A549 (cell line): Measurements from ENCODE around the gene PRSS21. TPM values are rescaled to one million over a fixed set of nuclear protein-coding genes. Genes with fewer than 3 reads are reported as not detected.
A peak's percentile ranks its signal among the peaks of the same experiment; 100 is the strongest.

Experiments used
- JUN ChIP-seq, 2 experiments: fragments of >200 bp; sonication (Bioruptor Twin); formaldehyde crosslinking; IDR thresholded peaks; 2 replicates in 1 of 2; 3 replicates in 1 of 2; pipeline ENCODE4 v1.6.1; 2016 to 2017
- SMC3 ChIP-seq: fragments of >200 bp; sonication (Bioruptor Twin); formaldehyde crosslinking; IDR thresholded peaks from 3 replicates; pipeline ENCODE4 v1.6.1; 2018; ENCODE audit warnings: inconsistent platforms
- polyA plus RNA-seq, 4 experiments: library from polyadenylated mRNA; depleted of rRNA in 3 of 4; stranded (reverse); fragments of >200 nt; fragmentation: RNase III in 1 of 4; extraction: RNeasy Plus Mini Kit Qiagen cat#74134 plus additional on column Dnase treatment in 1 of 4; gene quantifications; 2 replicates in 3 of 4; 3 replicates in 1 of 4; pipeline ENCODE4 v1.2.3, GENCODE V29; 2011 to 2017
- small RNA-seq, 6 experiments: library from RNA; depleted of rRNA; stranded (forward); fragments of <200 nt; gene quantifications; one replicate each; pipeline ENCODE3, GENCODE V24; 2012
- TF ChIP-seq, protein P1 (sequence below): fragments of >200 bp; sonication (Bioruptor Twin); formaldehyde crosslinking; IDR thresholded peaks from 3 replicates; pipeline ENCODE4 v1.5.1; 2016

Gene PRSS21
- polyA plus RNA-seq, 2 of the 4 experiments (the other 2 are of a cell fraction): 0.12 to 0.23 TPM

DNA sequence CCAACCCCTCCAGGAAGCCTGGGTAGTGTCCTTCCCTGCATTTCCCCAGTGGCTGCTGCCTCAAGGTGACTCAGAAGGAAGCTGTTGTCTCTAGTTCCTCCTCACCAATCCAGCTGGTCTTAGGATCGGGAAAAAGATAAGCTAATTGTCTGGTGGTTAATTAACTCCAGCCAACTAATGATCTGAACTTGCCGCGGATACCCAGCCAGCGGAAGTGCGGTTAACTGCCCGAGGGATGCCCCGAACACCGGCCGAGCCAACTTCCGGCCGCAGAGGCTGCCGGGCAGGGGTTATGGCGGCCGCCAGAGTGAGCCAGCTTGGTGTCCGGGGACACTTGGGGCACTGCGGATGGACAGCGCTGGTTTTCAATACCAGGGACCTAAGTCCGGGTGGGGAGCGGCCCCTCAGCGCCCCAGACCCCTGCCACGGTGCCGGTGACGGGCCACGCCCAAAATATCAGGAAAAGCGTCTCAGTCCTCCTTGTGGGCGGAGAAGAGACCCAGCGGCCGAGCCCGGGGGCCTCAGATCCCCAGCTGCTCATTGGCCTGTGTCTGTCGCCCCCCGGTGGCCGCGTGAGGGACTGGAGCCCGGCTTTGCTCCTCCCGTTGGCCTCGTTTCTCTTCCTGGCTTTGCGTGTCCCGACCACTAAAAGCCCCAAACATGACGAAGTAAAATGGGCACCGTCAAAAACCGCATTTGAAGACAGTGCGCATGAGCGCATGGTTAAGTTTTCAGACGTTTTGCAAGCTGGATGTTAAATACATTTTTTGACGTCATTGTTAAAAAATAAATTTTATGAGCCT, 51.2 kb downstream of the PRSS21 start (continued):
- TF ChIP-seq SMC3 (peak; percentile 98), JUN (IDR thresholded peaks at IDR 0.05) (peak; percentile 82 to 93; a peak in 4 of 5 replicates)
- TF ChIP-seq, protein P1, sequence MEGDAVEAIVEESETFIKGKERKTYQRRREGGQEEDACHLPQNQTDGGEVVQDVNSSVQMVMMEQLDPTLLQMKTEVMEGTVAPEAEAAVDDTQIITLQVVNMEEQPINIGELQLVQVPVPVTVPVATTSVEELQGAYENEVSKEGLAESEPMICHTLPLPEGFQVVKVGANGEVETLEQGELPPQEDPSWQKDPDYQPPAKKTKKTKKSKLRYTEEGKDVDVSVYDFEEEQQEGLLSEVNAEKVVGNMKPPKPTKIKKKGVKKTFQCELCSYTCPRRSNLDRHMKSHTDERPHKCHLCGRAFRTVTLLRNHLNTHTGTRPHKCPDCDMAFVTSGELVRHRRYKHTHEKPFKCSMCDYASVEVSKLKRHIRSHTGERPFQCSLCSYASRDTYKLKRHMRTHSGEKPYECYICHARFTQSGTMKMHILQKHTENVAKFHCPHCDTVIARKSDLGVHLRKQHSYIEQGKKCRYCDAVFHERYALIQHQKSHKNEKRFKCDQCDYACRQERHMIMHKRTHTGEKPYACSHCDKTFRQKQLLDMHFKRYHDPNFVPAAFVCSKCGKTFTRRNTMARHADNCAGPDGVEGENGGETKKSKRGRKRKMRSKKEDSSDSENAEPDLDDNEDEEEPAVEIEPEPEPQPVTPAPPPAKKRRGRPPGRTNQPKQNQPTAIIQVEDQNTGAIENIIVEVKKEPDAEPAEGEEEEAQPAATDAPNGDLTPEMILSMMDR: peak; percentile 95
- TF ChIP-seq, all 56 proteins: peak for 23

Small RNA genes within 50 kb of the gene (small RNA-seq; reads per million reads assigned to genes)
- gene SNORA3C: 0 to 5.2 (median 1.1) reads per million in 6 experiments

Other genes starting within 250 kb of the PRSS21 start
- gene KCTD5, start 134.7 kb upstream of the PRSS21 start, polyA plus RNA-seq (2011; rRNA removed): 22.4 and 26.1 TPM in 2 replicates
- gene KCTD5, start 134.7 kb upstream of the PRSS21 start, polyA plus RNA-seq (2017; fragmentation: RNase III; extraction: RNeasy Plus Mini Kit Qiagen cat#74134 plus additional on column Dnase treatment): 22.8 to 26.3 TPM (median 22.9 TPM) in 3 replicates
- 1.00 and 1.1 TPM in 2 replicates for gene PRSS27, start 97.0 kb upstream of the PRSS21 start, polyA plus RNA-seq (2011; rRNA removed)
- gene PRSS27, start 97.0 kb upstream of the PRSS21 start, polyA plus RNA-seq (2017; fragmentation: RNase III; extraction: RNeasy Plus Mini Kit Qiagen cat#74134 plus additional on column Dnase treatment): 0.62 to 1.3 TPM (median 1.2 TPM) in 3 replicates
- 167 and 231 TPM in 2 replicates for gene SRRM2, start 64.6 kb upstream of the PRSS21 start, polyA plus RNA-seq (2011; rRNA removed)
- gene SRRM2, start 64.6 kb upstream of the PRSS21 start, polyA plus RNA-seq (2017; fragmentation: RNase III; extraction: RNeasy Plus Mini Kit Qiagen cat#74134 plus additional on column Dnase treatment): 473 to 527 TPM (median 512 TPM) in 3 replicates
- gene ELOB, start 40.0 kb upstream of the PRSS21 start, polyA plus RNA-seq (2011; rRNA removed): 136 and 144 TPM in 2 replicates
- gene ELOB, start 40.0 kb upstream of the PRSS21 start, polyA plus RNA-seq (2017; fragmentation: RNase III; extraction: RNeasy Plus Mini Kit Qiagen cat#74134 plus additional on column Dnase treatment): 414 to 494 TPM (median 469 TPM) in 3 replicates
- gene PRSS33, start 29.7 kb upstream of the PRSS21 start, polyA plus RNA-seq (2011; rRNA removed): not detected in 2 replicates
- 0.04 to 0.05 TPM in 2 of 3 replicates, not detected in the other for gene PRSS33, start 29.7 kb upstream of the PRSS21 start, polyA plus RNA-seq (2017; fragmentation: RNase III; extraction: RNeasy Plus Mini Kit Qiagen cat#74134 plus additional on column Dnase treatment)
- not detected in 2 replicates for gene PRSS41, start 18.8 kb upstream of the PRSS21 start, polyA plus RNA-seq (2011; rRNA removed)
- not detected in 3 replicates for gene PRSS41, start 18.8 kb upstream of the PRSS21 start, polyA plus RNA-seq (2017; fragmentation: RNase III; extraction: RNeasy Plus Mini Kit Qiagen cat#74134 plus additional on column Dnase treatment)
- gene ZG16B, start 13.1 kb downstream of the PRSS21 start, polyA plus RNA-seq (2011; rRNA removed): 0.85 and 0.86 TPM in 2 replicates
- gene ZG16B, start 13.1 kb downstream of the PRSS21 start, polyA plus RNA-seq (2017; fragmentation: RNase III; extraction: RNeasy Plus Mini Kit Qiagen cat#74134 plus additional on column Dnase treatment): 0.40 to 0.59 TPM (median 0.54 TPM) in 3 replicates
- gene PRSS22, start 40.9 kb downstream of the PRSS21 start, polyA plus RNA-seq (2011; rRNA removed): not detected in 2 replicates
- gene PRSS22, start 40.9 kb downstream of the PRSS21 start, polyA plus RNA-seq (2017; fragmentation: RNase III; extraction: RNeasy Plus Mini Kit Qiagen cat#74134 plus additional on column Dnase treatment): 0.10 to 0.33 TPM in 2 of 3 replicates, not detected in the other
- 22.7 and 23.2 TPM in 2 replicates for gene FLYWCH2, start 66.0 kb downstream of the PRSS21 start, polyA plus RNA-seq (2011; rRNA removed)
- gene FLYWCH2, start 66.0 kb downstream of the PRSS21 start, polyA plus RNA-seq (2017; fragmentation: RNase III; extraction: RNeasy Plus Mini Kit Qiagen cat#74134 plus additional on column Dnase treatment): 40.1 to 42.1 TPM (median 41.2 TPM) in 3 replicates
- 9.3 and 10.6 TPM in 2 replicates for gene FLYWCH1, start 94.7 kb downstream of the PRSS21 start, polyA plus RNA-seq (2011; rRNA removed)
- 20.5 to 22.5 TPM (median 22.3 TPM) in 3 replicates for gene FLYWCH1, start 94.7 kb downstream of the PRSS21 start, polyA plus RNA-seq (2017; fragmentation: RNase III; extraction: RNeasy Plus Mini Kit Qiagen cat#74134 plus additional on column Dnase treatment)
- gene KREMEN2, start 147.0 kb downstream of the PRSS21 start, polyA plus RNA-seq (2011; rRNA removed): 0.28 and 0.35 TPM in 2 replicates
- gene KREMEN2, start 147.0 kb downstream of the PRSS21 start, polyA plus RNA-seq (2017; fragmentation: RNase III; extraction: RNeasy Plus Mini Kit Qiagen cat#74134 plus additional on column Dnase treatment): 1.4 to 1.6 TPM (median 1.5 TPM) in 3 replicates
- 8.0 and 9.0 TPM in 2 replicates for gene PAQR4, start 152.1 kb downstream of the PRSS21 start, polyA plus RNA-seq (2011; rRNA removed)
- 17.5 to 18.6 TPM (median 18.5 TPM) in 3 replicates for gene PAQR4, start 152.1 kb downstream of the PRSS21 start, polyA plus RNA-seq (2017; fragmentation: RNase III; extraction: RNeasy Plus Mini Kit Qiagen cat#74134 plus additional on column Dnase treatment)
- 8.4 and 10.5 TPM in 2 replicates for gene PKMYT1, start 163.2 kb downstream of the PRSS21 start, polyA plus RNA-seq (2011; rRNA removed)
- gene PKMYT1, start 163.2 kb downstream of the PRSS21 start, polyA plus RNA-seq (2017; fragmentation: RNase III; extraction: RNeasy Plus Mini Kit Qiagen cat#74134 plus additional on column Dnase treatment): 50.5 to 55.2 TPM (median 52.5 TPM) in 3 replicates
- 0.03 and 0.12 TPM in 2 replicates for gene CLDN9, start 195.7 kb downstream of the PRSS21 start, polyA plus RNA-seq (2011; rRNA removed)
- gene CLDN9, start 195.7 kb downstream of the PRSS21 start, polyA plus RNA-seq (2017; fragmentation: RNase III; extraction: RNeasy Plus Mini Kit Qiagen cat#74134 plus additional on column Dnase treatment): 0.06 to 0.16 TPM (median 0.12 TPM) in 3 replicates
- 0.11 TPM in 1 of 2 replicates, not detected in the other for gene CLDN6, start 200.9 kb downstream of the PRSS21 start, polyA plus RNA-seq (2011; rRNA removed)
- gene CLDN6, start 200.9 kb downstream of the PRSS21 start, polyA plus RNA-seq (2017; fragmentation: RNase III; extraction: RNeasy Plus Mini Kit Qiagen cat#74134 plus additional on column Dnase treatment): 0.13 to 0.25 TPM (median 0.20 TPM) in 3 replicates
- 89.0 and 111 TPM in 2 replicates for gene TNFRSF12A, start 203.1 kb downstream of the PRSS21 start, polyA plus RNA-seq (2011; rRNA removed)
- gene TNFRSF12A, start 203.1 kb downstream of the PRSS21 start, polyA plus RNA-seq (2017; fragmentation: RNase III; extraction: RNeasy Plus Mini Kit Qiagen cat#74134 plus additional on column Dnase treatment): 295 to 325 TPM (median 314 TPM) in 3 replicates
- 46.4 and 60.3 TPM in 2 replicates for gene HCFC1R1, start 206.7 kb downstream of the PRSS21 start, polyA plus RNA-seq (2011; rRNA removed)
- gene HCFC1R1, start 206.7 kb downstream of the PRSS21 start, polyA plus RNA-seq (2017; fragmentation: RNase III; extraction: RNeasy Plus Mini Kit Qiagen cat#74134 plus additional on column Dnase treatment): 131 to 199 TPM (median 179 TPM) in 3 replicates
- gene THOC6, start 206.8 kb downstream of the PRSS21 start, polyA plus RNA-seq (2011; rRNA removed): 31.8 and 32.5 TPM in 2 replicates
- 48.7 to 56.5 TPM (median 53.2 TPM) in 3 replicates for gene THOC6, start 206.8 kb downstream of the PRSS21 start, polyA plus RNA-seq (2017; fragmentation: RNase III; extraction: RNeasy Plus Mini Kit Qiagen cat#74134 plus additional on column Dnase treatment)
- gene BICDL2, start 219.7 kb downstream of the PRSS21 start, polyA plus RNA-seq (2011; rRNA removed): not detected in 2 replicates
- not detected in 3 replicates for gene BICDL2, start 219.7 kb downstream of the PRSS21 start, polyA plus RNA-seq (2017; fragmentation: RNase III; extraction: RNeasy Plus Mini Kit Qiagen cat#74134 plus additional on column Dnase treatment)
- 0.03 and 0.04 TPM in 2 replicates for gene MMP25, start 229.3 kb downstream of the PRSS21 start, polyA plus RNA-seq (2011; rRNA removed)
- gene MMP25, start 229.3 kb downstream of the PRSS21 start, polyA plus RNA-seq (2017; fragmentation: RNase III; extraction: RNeasy Plus Mini Kit Qiagen cat#74134 plus additional on column Dnase treatment): 0.25 to 0.31 TPM (median 0.25 TPM) in 3 replicates
- gene IL32, start 248.4 kb downstream of the PRSS21 start, polyA plus RNA-seq (2011; rRNA removed): 8.9 and 12.4 TPM in 2 replicates
- 18.8 to 32.0 TPM (median 20.2 TPM) in 3 replicates for gene IL32, start 248.4 kb downstream of the PRSS21 start, polyA plus RNA-seq (2017; fragmentation: RNase III; extraction: RNeasy Plus Mini Kit Qiagen cat#74134 plus additional on column Dnase treatment)